HepG2 (cell line): ENCODE data around the gene NELL1. TPM values are rescaled to one million over a fixed set of nuclear protein-coding genes. Genes with fewer than 3 reads are reported as not detected.

Source experiments
- ATAC-seq: fragments of 200-7000 bp; cut with Tn5 transposase; 3 replicates; pipeline ENCODE4 v1.9.1; 2020; ENCODE audit warnings: mild to moderate bottlenecking, moderate library complexity
- BruUV-seq: library from RNA; stranded (reverse); fragments of 400-500 nt; replicated peaks from 2 replicates; lab custom pipeline; 2021; lab: Mats Ljungman, UMichigan
- CTCF ChIA-PET: fragments of 300-600 bp; formaldehyde crosslinking; extraction: SDS; loops from one replicate; lab custom pipeline; 2021; ENCODE audit warnings: low total read pairs, inconsistent platforms, low intra/inter-chr PET ratio; lab: Yijun Ruan, JAX
- POLR2A ChIA-PET: fragments of 350-600 bp; sonication (Branson Sonifier 250); formaldehyde crosslinking; loops from one replicate; lab custom pipeline; 2020; ENCODE audit warnings: antibody characterized with exemption, inconsistent platforms; lab: Yijun Ruan, JAX
- DNase-seq: peaks from one replicate; pipeline ENCODE4 v3.0.0-alpha.2; 2015; ENCODE audit warnings: low spot score
- FAIRE-seq: peaks from 3 replicates; lab custom pipeline; 2011; peaks lifted over from hg19 to GRCh38; lab: Jason Lieb, UNC
- H2AFZ ChIP-seq: one replicate; pipeline ENCODE4 v1.6.1; 2011; ENCODE audit warnings: low read length, inconsistent platforms
- H3K27ac ChIP-seq: fragments of 300-600 bp; 3 replicates; pipeline ENCODE4 v1.8.0; 2011; ENCODE audit warnings: mixed run types, mild to moderate bottlenecking, mixed read lengths, low read length, inconsistent platforms; ENCODE audit not compliant: insufficient read depth; ENCODE audit errors: extremely low read length
- H3K27me3 ChIP-seq, 2 experiments: fragments of 200-600 bp in 1 of 2; 2 replicates in 1 of 2; 3 replicates in 1 of 2; pipeline versions ENCODE4 v1.6.0 to v1.8.0; 2011; ENCODE audit warnings: low read length in 2 of 2, mild to moderate bottlenecking in 2 of 2, moderate library complexity in 2 of 2, inconsistent platforms in 1 of 2; ENCODE audit not compliant: insufficient read depth in 2 of 2, control insufficient read depth in 1 of 2
- H3K36me3 ChIP-seq, 2 experiments: fragments of 200-600 bp in 1 of 2; replicated peaks in 1 of 2; 2 replicates in 1 of 2; 3 replicates in 1 of 2; pipeline versions ENCODE4 v1.5.1 to v1.8.0; 2011; ENCODE audit warnings: low read length in 2 of 2, inconsistent platforms in 1 of 2; ENCODE audit not compliant: insufficient read depth in 2 of 2, control insufficient read depth in 1 of 2
- H3K4me1 ChIP-seq: 2 replicates; pipeline ENCODE4 v1.5.1; 2012; ENCODE audit warnings: low read length, inconsistent platforms; ENCODE audit not compliant: insufficient read depth
- H3K4me2 ChIP-seq: 2 replicates; pipeline ENCODE4 v1.6.0; 2011; ENCODE audit warnings: low read depth, low read length, inconsistent platforms
- H3K4me3 ChIP-seq, 3 experiments: fragments of 200-600 bp in 1 of 3; sonication (generic), shearing (Covaris generic) in 1 of 3; replicated peaks in 1 of 3; 2 replicates each; pipeline ENCODE4 v1.5.1; 2011 to 2016; ENCODE audit warnings: low read length in 3 of 3, inconsistent platforms in 2 of 3, low read depth in 2 of 3, mild to moderate bottlenecking in 2 of 3, control low read depth in 1 of 3, mixed read lengths in 1 of 3; ENCODE audit not compliant: insufficient read depth in 1 of 3
- H3K79me2 ChIP-seq: one replicate; pipeline ENCODE4 v1.6.1; 2011; ENCODE audit warnings: low read length, inconsistent platforms; ENCODE audit not compliant: insufficient read depth
- H3K9ac ChIP-seq: 2 replicates; pipeline ENCODE4 v1.6.0; 2011; ENCODE audit warnings: mild to moderate bottlenecking, low read depth, low read length, inconsistent platforms; ENCODE audit not compliant: insufficient read depth
- H3K9me3 ChIP-seq: 2 replicates; pipeline ENCODE4 v1.5.1; 2012; ENCODE audit warnings: mild to moderate bottlenecking, low read length
- H4K20me1 ChIP-seq: 2 replicates; pipeline ENCODE4 v1.6.0; 2011; ENCODE audit warnings: inconsistent platforms, mild to moderate bottlenecking, low read length, moderate library complexity; ENCODE audit not compliant: insufficient read depth
- AHDC1 ChIP-seq: sonication (generic); formaldehyde crosslinking; IDR thresholded peaks from 2 replicates; pipeline ENCODE4 v1.5.1; 2020; ENCODE audit warnings: mild to moderate bottlenecking, missing genetic modification reagents, borderline replicate concordance
- ARHGAP35 ChIP-seq: sonication (generic); formaldehyde crosslinking; IDR thresholded peaks from 2 replicates; pipeline ENCODE4 v1.9.0; 2022; ENCODE audit warnings: mild to moderate bottlenecking, inconsistent platforms, moderate library complexity, missing genetic modification reagents, borderline replicate concordance
- ARID2 ChIP-seq: sonication (generic); formaldehyde crosslinking; IDR thresholded peaks from 2 replicates; pipeline ENCODE4 v1.8.1; 2022; ENCODE audit warnings: mild to moderate bottlenecking, missing genetic modification reagents, borderline replicate concordance
- GATA4 ChIP-seq: sonication (generic); IDR thresholded peaks from 2 replicates; pipeline ENCODE4 v1.6.1; 2016; ENCODE audit warnings: antibody characterized with exemption, low read depth, borderline replicate concordance
- IRF2 ChIP-seq: IDR thresholded peaks from 2 replicates; pipeline ENCODE4 v1.6.1; 2018; ENCODE audit warnings: missing genetic modification reagents, missing compliant biosample characterization
- REPIN1 ChIP-seq: sonication (generic); formaldehyde crosslinking; IDR thresholded peaks from 2 replicates; pipeline ENCODE4 v1.8.0; 2022; ENCODE audit warnings: missing genetic modification reagents, low read depth, mild to moderate bottlenecking, borderline replicate concordance
- RFXANK ChIP-seq: IDR thresholded peaks from 2 replicates; pipeline ENCODE4 v1.6.1; 2016
- TSC22D2 ChIP-seq: sonication (generic); formaldehyde crosslinking; IDR thresholded peaks from 2 replicates; pipeline ENCODE4 v1.5.1; 2020; ENCODE audit warnings: missing genetic modification reagents, mild to moderate bottlenecking, borderline replicate concordance
- ZNF558 ChIP-seq: sonication (generic); formaldehyde crosslinking; IDR thresholded peaks from 2 replicates; pipeline ENCODE4 v1.9.0; 2022; ENCODE audit warnings: mild to moderate bottlenecking, missing genetic modification reagents, borderline replicate concordance
- ZNF570 ChIP-seq: sonication (generic); formaldehyde crosslinking; IDR thresholded peaks from 2 replicates; pipeline ENCODE4 v1.4.0; 2020; ENCODE audit warnings: mild to moderate bottlenecking, missing genetic modification reagents, borderline replicate concordance
- WGBS: methylation state at CpG from one replicate; pipeline ENCODE4 v1.1.6; 2017; ENCODE audit warnings: low lambda C conversion rate; 5-methylcytosine and 5-hydroxymethylcytosine counted together
- in situ Hi-C: cut with HindIII; loops from 2 replicates; pipeline ENCODE4 v1.10.0; 2017; ENCODE audit warnings: low pct_unique_long_range_greater_than_20kb; ENCODE audit not compliant: extremely low pct_ligation_motif_present
- intact Hi-C: fragments of 100-400 bp; cut with micrococcal nuclease; formaldehyde crosslinking; loops from one replicate; pipeline ENCODE4 v1.10.0; 2022; ENCODE audit not compliant: unreplicated experiment
- polyA plus RNA-seq, 8 experiments: library from polyadenylated mRNA; depleted of rRNA in 3 of 8; stranded (reverse) in 7 of 8; unstranded in 1 of 8; fragments of >200 nt; fragmentation: Illumina TruSeq in 4 of 8; extraction: Trizol in 4 of 8; gene quantifications; 2 replicates each; pipeline versions ENCODE4 v1.2.1 to v1.2.3, GENCODE V29; 2011 to 2016; ENCODE audit warnings: low read depth in 4 of 8, missing spikeins in 1 of 8, mixed read lengths in 1 of 8; ENCODE audit not compliant: insufficient read depth in 1 of 8
- total RNA-seq, 5 experiments: library from RNA; depleted of rRNA; stranded (reverse); fragments of >200 nt; fragmentation: Illumina TruSeq; extraction: Trizol; gene quantifications; 2 replicates each; pipeline ENCODE4 v1.2.3, GENCODE V29; 2016; ENCODE audit warnings: low read depth in 1 of 5
- TF ChIP-seq, protein P1 (sequence below): sonication (generic); formaldehyde crosslinking; IDR thresholded peaks from 2 replicates; pipeline ENCODE4 v1.5.1; 2020; ENCODE audit warnings: mild to moderate bottlenecking, missing genetic modification reagents, moderate library complexity
- TF ChIP-seq, protein P2 (sequence below): sonication (generic); formaldehyde crosslinking; IDR thresholded peaks from 2 replicates; pipeline ENCODE4 v1.4.0; 2020; ENCODE audit warnings: missing genetic modification reagents, borderline replicate concordance

The NELL1 gene
- total and polyA plus RNA-seq, 2 of the 13 experiments (the other 11 are each of a cell fraction or from before 2014, with no cell fraction given): not detected

DNA sequence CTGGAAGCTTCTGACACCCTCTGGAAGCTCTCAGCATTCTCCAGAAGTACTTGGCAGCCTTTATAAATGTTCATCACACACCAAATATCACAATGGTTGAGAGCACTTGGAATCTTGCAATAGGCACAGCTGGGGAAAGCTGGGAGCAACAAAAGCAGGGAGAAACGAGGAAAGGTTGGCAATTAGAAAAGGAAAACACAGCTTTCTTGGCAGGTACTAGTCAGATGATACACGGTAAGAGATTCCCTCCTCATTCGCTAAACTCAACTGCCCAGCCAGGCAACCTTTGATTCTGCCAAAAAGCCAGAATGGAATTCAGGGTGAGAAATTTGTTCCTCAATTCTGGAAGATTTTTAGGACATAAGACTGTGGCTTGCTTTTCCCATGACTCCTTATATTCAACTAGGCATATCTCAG is 946.6 kb downstream of the NELL1 start (continued):
- TF ChIP-seq, protein P1, sequence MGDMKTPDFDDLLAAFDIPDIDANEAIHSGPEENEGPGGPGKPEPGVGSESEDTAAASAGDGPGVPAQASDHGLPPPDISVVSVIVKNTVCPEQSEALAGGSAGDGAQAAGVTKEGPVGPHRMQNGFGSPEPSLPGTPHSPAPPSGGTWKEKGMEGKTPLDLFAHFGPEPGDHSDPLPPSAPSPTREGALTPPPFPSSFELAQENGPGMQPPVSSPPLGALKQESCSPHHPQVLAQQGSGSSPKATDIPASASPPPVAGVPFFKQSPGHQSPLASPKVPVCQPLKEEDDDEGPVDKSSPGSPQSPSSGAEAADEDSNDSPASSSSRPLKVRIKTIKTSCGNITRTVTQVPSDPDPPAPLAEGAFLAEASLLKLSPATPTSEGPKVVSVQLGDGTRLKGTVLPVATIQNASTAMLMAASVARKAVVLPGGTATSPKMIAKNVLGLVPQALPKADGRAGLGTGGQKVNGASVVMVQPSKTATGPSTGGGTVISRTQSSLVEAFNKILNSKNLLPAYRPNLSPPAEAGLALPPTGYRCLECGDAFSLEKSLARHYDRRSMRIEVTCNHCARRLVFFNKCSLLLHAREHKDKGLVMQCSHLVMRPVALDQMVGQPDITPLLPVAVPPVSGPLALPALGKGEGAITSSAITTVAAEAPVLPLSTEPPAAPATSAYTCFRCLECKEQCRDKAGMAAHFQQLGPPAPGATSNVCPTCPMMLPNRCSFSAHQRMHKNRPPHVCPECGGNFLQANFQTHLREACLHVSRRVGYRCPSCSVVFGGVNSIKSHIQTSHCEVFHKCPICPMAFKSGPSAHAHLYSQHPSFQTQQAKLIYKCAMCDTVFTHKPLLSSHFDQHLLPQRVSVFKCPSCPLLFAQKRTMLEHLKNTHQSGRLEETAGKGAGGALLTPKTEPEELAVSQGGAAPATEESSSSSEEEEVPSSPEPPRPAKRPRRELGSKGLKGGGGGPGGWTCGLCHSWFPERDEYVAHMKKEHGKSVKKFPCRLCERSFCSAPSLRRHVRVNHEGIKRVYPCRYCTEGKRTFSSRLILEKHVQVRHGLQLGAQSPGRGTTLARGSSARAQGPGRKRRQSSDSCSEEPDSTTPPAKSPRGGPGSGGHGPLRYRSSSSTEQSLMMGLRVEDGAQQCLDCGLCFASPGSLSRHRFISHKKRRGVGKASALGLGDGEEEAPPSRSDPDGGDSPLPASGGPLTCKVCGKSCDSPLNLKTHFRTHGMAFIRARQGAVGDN (CRISPR knock-in tag): no peak
- TF ChIP-seq ARHGAP35 (CRISPR knock-in tag) (no peak), ARID2 (no peak), GATA4 (no peak), REPIN1 (CRISPR knock-in tag) (no peak), ZNF558 (CRISPR knock-in tag) (no peak), RFXANK (no peak), TSC22D2 (CRISPR knock-in tag) (no peak)

DNA sequence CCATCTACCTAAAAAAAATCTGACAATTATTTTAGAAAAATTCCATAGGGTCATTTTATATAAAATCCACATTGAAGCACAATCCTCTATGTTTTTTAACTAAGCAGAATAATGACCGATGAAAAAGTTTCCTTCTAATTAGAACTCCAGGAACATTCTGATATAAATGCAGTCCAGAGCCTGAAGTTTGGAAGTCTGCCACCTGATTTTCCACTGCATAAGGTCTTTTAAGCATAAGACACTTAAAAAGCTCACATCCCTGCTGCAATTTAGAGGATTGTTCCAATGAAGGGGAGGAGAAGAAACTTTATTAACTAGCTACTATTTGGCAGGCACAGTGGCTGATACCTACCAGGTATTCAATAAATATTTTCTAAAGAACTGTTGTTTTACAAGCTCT is 953.2 kb downstream of the NELL1 start:
- WGBS: 3% methylated on average over 1 of the region's 1 CpG
- ChIA-PET CTCF (no interaction called here), POLR2A (no interaction called here)
- no peak for DNase-seq
- Histone ChIP-seq H3K4me1 (no peaks in the 10 kb centered on the region), H3K27me3 (no peaks in the 10 kb centered on the region), H3K27ac (no peak overlapping the region), H3K9ac (no peak overlapping the region), H3K4me2 (no peak overlapping the region), H3K9me3 (peaks cover 22% of the 10 kb centered on the region), H3K79me2 (no peaks in the 10 kb centered on the region), H2AFZ (no peak overlapping the region), H3K36me3 (no peaks in the 10 kb centered on the region), H3K4me3 (no peak overlapping the region), H4K20me1 (no peaks in the 10 kb centered on the region)
- FAIRE-seq: no peak
- intact Hi-C loops (no loop called here), in situ Hi-C loops (no loop called here)
- BruUV-seq: no TSS peak
- ATAC-seq: no peak
- TF ChIP-seq AHDC1 (no peak), IRF2 (no peak), ZNF570 (no peak)
- TF ChIP-seq, protein P2, sequence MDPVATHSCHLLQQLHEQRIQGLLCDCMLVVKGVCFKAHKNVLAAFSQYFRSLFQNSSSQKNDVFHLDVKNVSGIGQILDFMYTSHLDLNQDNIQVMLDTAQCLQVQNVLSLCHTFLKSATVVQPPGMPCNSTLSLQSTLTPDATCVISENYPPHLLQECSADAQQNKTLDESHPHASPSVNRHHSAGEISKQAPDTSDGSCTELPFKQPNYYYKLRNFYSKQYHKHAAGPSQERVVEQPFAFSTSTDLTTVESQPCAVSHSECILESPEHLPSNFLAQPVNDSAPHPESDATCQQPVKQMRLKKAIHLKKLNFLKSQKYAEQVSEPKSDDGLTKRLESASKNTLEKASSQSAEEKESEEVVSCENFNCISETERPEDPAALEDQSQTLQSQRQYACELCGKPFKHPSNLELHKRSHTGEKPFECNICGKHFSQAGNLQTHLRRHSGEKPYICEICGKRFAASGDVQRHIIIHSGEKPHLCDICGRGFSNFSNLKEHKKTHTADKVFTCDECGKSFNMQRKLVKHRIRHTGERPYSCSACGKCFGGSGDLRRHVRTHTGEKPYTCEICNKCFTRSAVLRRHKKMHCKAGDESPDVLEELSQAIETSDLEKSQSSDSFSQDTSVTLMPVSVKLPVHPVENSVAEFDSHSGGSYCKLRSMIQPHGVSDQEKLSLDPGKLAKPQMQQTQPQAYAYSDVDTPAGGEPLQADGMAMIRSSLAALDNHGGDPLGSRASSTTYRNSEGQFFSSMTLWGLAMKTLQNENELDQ: no peak
